GM12892 (cell line): ENCODE measurements around the gene ZNF483.

Source experiments
- POLR2A ChIP-seq: IDR thresholded peaks from 2 replicates; pipeline ENCODE4 v1.6.1; 2011; ENCODE audit warnings: low read depth, low read length, control low read depth
- POLR2AphosphoS5 ChIP-seq: IDR thresholded peaks from 2 replicates; pipeline ENCODE4 v1.6.1; 2011; ENCODE audit warnings: low read depth, low read length, control low read depth

DNA sequence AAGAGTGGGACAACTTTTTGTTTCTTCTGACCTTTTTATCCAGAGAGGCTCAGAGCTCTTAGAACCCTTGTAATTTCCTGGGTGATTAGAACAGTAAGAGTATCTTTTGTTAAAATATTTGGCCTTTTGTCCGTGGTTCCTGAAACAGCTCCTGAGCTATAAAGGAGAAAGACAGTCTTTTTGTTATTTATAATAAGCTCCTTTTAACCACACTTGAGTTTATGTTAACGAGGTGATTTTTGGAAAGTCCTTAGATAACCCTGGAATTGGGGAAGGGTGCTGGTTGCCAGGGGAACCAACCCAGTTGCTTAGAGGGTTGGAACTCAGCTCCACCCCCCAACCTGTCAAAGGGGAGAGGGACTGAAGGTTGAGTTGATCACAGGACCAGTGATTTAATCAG lies 4.8 kb downstream of the ZNF483 start:
- TF ChIP-seq POLR2AphosphoS5 (no peak), POLR2A (no peak)
